ENCODE measurements around the gene CDCA8. TPM values are rescaled to one million over a fixed set of nuclear protein-coding genes. Genes with fewer than 3 reads are reported as not detected.

Gene CDCA8
- total and polyA plus RNA-seq, 2 of the 13 experiments (the other 11 are each of a cell fraction or from before 2014, with no cell fraction given): 24.1 to 38.6 TPM

DNA sequence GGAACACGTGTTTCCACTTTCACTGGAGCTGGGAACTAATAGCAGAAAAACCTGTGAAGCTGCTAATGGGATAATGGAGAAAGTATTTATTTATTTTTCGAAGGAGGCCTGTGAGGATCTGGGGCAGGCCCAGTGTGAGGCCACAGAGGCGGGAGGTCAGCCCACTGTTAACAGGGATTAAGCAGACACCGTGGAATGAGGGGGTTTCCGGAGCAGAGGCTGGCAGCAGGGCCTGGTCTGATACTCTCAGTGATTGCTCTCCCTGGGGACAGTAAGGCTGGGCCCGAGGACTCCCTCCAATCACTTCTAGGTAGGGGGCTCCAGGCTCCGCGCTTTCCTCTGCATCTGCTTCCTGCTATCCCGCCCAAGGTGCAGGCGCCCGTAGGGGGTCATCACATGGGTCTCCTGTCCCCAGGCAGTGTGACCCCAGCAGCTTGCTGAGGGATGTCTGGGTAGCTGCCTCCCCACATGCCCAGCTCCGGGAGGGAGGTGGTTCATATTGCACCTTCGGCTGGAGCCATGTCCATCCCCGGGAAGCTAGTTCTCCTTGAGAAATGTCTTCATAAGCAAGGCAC is 28.8 kb upstream of the CDCA8 start:
- no peaks in the 10 kb centered on the region for H3K9me3 ChIP-seq (ENCODE audit: low read length)
- H3K27me3 ChIP-seq (ENCODE audit: control insufficient read depth in 1 of 2, insufficient read depth in 2 of 2, low read length in 2 of 2): peaks cover 1 to 62% of the 10 kb centered on the region in 2 experiments; a peak in 4 of 5 replicates
- no peak overlapping the region for H3K4me2 ChIP-seq (ENCODE audit: low read depth, low read length)
- FAIRE-seq: no peak
- H3K4me3 ChIP-seq (replicated peaks in 1 of 3; ENCODE audit: insufficient read depth in 1 of 3, low read depth in 2 of 3, low read length in 3 of 3): no peak overlapping the region
- no peaks in the 10 kb centered on the region for H3K79me2 ChIP-seq (ENCODE audit: insufficient read depth, low read length)
- H2AFZ ChIP-seq (ENCODE audit: low read length): no peak overlapping the region
- H3K36me3 ChIP-seq (replicated peaks in 1 of 2; ENCODE audit: control insufficient read depth in 1 of 2, insufficient read depth in 2 of 2, low read length in 2 of 2): no peaks in the 10 kb centered on the region
- ChIA-PET CTCF (ENCODE audit: low intra/inter-chr PET ratio, low total read pairs) (no interaction called here), POLR2A (no interaction called here)
- no peak for ATAC-seq
- H3K27ac ChIP-seq (ENCODE audit: extremely low read length, insufficient read depth, low read length): no peak overlapping the region
- intact Hi-C loops (cut with micrococcal nuclease; ENCODE audit: unreplicated experiment) (no loop called here), in situ Hi-C loops (cut with HindIII; ENCODE audit: extremely low pct_ligation_motif_present, low pct_unique_long_range_greater_than_20kb) (no loop called here)
- no peak overlapping the region for H3K9ac ChIP-seq (ENCODE audit: insufficient read depth, low read depth, low read length)
- H4K20me1 ChIP-seq (ENCODE audit: insufficient read depth, low read length): no peaks in the 10 kb centered on the region
- no peak for DNase-seq (ENCODE audit: low spot score)
- H3K4me1 ChIP-seq (ENCODE audit: insufficient read depth, low read length): peaks cover 1% of the 10 kb centered on the region
- no TSS peak for BruUV-seq (replicated peaks)
- TF ChIP-seq, protein P1, sequence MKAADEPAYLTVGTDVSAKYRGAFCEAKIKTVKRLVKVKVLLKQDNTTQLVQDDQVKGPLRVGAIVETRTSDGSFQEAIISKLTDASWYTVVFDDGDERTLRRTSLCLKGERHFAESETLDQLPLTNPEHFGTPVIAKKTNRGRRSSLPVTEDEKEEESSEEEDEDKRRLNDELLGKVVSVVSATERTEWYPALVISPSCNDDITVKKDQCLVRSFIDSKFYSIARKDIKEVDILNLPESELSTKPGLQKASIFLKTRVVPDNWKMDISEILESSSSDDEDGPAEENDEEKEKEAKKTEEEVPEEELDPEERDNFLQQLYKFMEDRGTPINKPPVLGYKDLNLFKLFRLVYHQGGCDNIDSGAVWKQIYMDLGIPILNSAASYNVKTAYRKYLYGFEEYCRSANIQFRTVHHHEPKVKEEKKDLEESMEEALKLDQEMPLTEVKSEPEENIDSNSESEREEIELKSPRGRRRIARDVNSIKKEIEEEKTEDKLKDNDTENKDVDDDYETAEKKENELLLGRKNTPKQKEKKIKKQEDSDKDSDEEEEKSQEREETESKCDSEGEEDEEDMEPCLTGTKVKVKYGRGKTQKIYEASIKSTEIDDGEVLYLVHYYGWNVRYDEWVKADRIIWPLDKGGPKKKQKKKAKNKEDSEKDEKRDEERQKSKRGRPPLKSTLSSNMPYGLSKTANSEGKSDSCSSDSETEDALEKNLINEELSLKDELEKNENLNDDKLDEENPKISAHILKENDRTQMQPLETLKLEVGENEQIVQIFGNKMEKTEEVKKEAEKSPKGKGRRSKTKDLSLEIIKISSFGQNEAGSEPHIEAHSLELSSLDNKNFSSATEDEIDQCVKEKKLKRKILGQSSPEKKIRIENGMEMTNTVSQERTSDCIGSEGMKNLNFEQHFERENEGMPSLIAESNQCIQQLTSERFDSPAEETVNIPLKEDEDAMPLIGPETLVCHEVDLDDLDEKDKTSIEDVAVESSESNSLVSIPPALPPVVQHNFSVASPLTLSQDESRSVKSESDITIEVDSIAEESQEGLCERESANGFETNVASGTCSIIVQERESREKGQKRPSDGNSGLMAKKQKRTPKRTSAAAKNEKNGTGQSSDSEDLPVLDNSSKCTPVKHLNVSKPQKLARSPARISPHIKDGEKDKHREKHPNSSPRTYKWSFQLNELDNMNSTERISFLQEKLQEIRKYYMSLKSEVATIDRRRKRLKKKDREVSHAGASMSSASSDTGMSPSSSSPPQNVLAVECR (CRISPR knock-in tag; IDR thresholded peaks at IDR 0.05; ENCODE audit: borderline replicate concordance): no peak
- WGBS (ENCODE audit: low lambda C conversion rate): 29% methylated on average over 8 of the region's 14 CpGs

DNA sequence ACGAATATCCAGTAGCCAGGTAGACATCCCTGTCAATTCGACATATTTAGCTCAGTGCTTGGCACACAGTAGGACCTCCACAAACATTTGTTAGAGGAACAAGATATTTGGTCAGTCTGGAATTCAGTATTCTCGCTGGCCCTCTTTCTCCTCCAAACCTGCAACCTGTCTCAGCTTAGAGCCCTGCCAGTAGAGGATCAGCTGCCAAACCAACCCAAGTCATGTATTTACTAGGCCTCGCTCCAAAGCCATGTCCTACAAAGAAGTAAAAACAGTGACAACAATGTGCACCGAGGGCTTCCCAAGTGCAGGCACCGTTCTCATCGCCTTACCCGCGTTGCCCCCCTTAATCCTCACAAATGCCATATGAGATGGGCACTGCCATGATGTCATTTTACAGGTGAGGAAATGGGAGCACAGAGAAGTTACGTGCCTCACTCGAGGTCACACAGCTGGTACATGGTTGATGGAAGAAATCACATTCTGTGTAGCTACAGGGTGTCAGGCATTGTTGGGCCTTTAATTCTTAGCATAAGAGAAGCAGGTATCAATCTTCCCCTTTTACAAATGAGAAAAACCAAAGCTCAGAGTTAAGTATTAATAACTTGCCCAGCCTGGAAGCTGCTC is 26.0 kb upstream of the CDCA8 start:
- ChIA-PET CTCF (ENCODE audit: low intra/inter-chr PET ratio, low total read pairs) (no interaction called here), POLR2A (no interaction called here)
- Histone ChIP-seq H3K4me1 (ENCODE audit: insufficient read depth, low read length) (no peaks in the 10 kb centered on the region), H4K20me1 (ENCODE audit: insufficient read depth, low read length) (no peaks in the 10 kb centered on the region), H3K79me2 (ENCODE audit: insufficient read depth, low read length) (no peaks in the 10 kb centered on the region), H3K4me2 (ENCODE audit: low read depth, low read length) (no peak overlapping the region), H2AFZ (ENCODE audit: low read length) (no peak overlapping the region), H3K27ac (ENCODE audit: extremely low read length, insufficient read depth, low read length) (no peak overlapping the region), H3K36me3 (replicated peaks in 1 of 2; ENCODE audit: control insufficient read depth in 1 of 2, insufficient read depth in 2 of 2, low read length in 2 of 2) (no peaks in the 10 kb centered on the region), H3K9me3 (ENCODE audit: low read length) (no peaks in the 10 kb centered on the region), H3K27me3 (ENCODE audit: control insufficient read depth in 1 of 2, insufficient read depth in 2 of 2, low read length in 2 of 2) (peaks cover 0 to 55% of the 10 kb centered on the region in 2 experiments; a peak in 3 of 5 replicates), H3K4me3 (replicated peaks in 1 of 3; ENCODE audit: insufficient read depth in 1 of 3, low read depth in 2 of 3, low read length in 3 of 3) (no peak overlapping the region), H3K9ac (ENCODE audit: insufficient read depth, low read depth, low read length) (no peak overlapping the region)
- 46% methylated on average over 11 of the region's 11 CpGs for WGBS (ENCODE audit: low lambda C conversion rate)
- DNase-seq (ENCODE audit: low spot score) (no peak), ATAC-seq (no peak), FAIRE-seq (no peak)
- intact Hi-C loops (cut with micrococcal nuclease; ENCODE audit: unreplicated experiment): no loop called here
- in situ Hi-C loops (cut with HindIII; ENCODE audit: extremely low pct_ligation_motif_present, low pct_unique_long_range_greater_than_20kb): no loop called here
- TF ChIP-seq MEF2D (CRISPR knock-in tag; IDR thresholded peaks at IDR 0.05) (no peak), ATF7 (IDR thresholded peaks at IDR 0.05) (peak; percentile 24; the same call in 1 of the 2 replicates), ATF7 (CRISPR knock-in tag; IDR thresholded peaks at IDR 0.05) (no peak), ZNF768 (CRISPR knock-in tag; IDR thresholded peaks at IDR 0.05) (peak; percentile 69)
- BruUV-seq (replicated peaks): no TSS peak

All from HepG2 (cell line).